GM23338 (cell line): Measurements from ENCODE around the gene ABCC9. TPM values are rescaled to one million over a fixed set of nuclear protein-coding genes. Genes with fewer than 3 reads are reported as not detected.

Source experiments
- ATAC-seq: fragments of 200-7000 bp; cut with Tn5 transposase; 3 replicates; pipeline ENCODE4 v1.9.1; 2020
- DNase-seq: peaks from one replicate; pipeline ENCODE4 v3.0.0-alpha.2; 2015; ENCODE audit warnings: low spot score
- H2AFZ ChIP-seq: fragments of 200-600 bp; sonication (generic); 2 replicates; pipeline ENCODE4 v1.8.0; 2016; ENCODE audit warnings: antibody characterized with exemption, mild to moderate bottlenecking, moderate library complexity
- H3F3A ChIP-seq: fragments of 200-600 bp; sonication (generic); replicated peaks from 2 replicates; pipeline ENCODE4 v1.8.0; 2017; ENCODE audit warnings: antibody characterized with exemption, mixed run types, low read depth
- H3K27ac ChIP-seq: fragments of 200-600 bp; sonication (generic); 2 replicates; pipeline ENCODE4 v1.6.1; 2016; ENCODE audit warnings: low read depth
- H3K27me3 ChIP-seq: fragments of 200-600 bp; sonication (generic); 2 replicates; pipeline ENCODE4 v1.8.0; 2016; ENCODE audit warnings: mild to moderate bottlenecking, mixed run types, moderate library complexity; ENCODE audit not compliant: insufficient read depth
- H3K36me3 ChIP-seq: fragments of 200-600 bp; sonication (generic); 2 replicates; pipeline ENCODE4 v1.8.0; 2016; ENCODE audit warnings: mild to moderate bottlenecking; ENCODE audit not compliant: insufficient read depth
- H3K4me1 ChIP-seq: fragments of 200-600 bp; sonication (generic); 2 replicates; pipeline ENCODE4 v1.8.0; 2016; ENCODE audit warnings: mild to moderate bottlenecking, moderate library complexity; ENCODE audit not compliant: insufficient read depth
- H3K4me2 ChIP-seq: fragments of 200-600 bp; sonication (generic); 2 replicates; pipeline ENCODE4 v1.7.1; 2017; ENCODE audit warnings: mixed run types
- H3K4me3 ChIP-seq: fragments of 200-600 bp; sonication (generic); 2 replicates; pipeline ENCODE4 v1.6.1; 2016; ENCODE audit warnings: mixed run types
- H3K79me2 ChIP-seq: fragments of 200-600 bp; sonication (generic); replicated peaks from 2 replicates; pipeline ENCODE4 v1.8.0; 2017; ENCODE audit warnings: mild to moderate bottlenecking; ENCODE audit not compliant: insufficient read depth
- H3K9me2 ChIP-seq: fragments of 200-600 bp; sonication (generic); 2 replicates; pipeline ENCODE4 v1.8.0; 2017; ENCODE audit not compliant: insufficient read depth
- H4K20me1 ChIP-seq: fragments of 200-600 bp; sonication (generic); replicated peaks from 2 replicates; pipeline ENCODE4 v1.8.0; 2017; ENCODE audit warnings: mild to moderate bottlenecking; ENCODE audit not compliant: insufficient read depth
- H3K27ac Mint-ChIP-seq: 2 replicates; pipeline ENCODE4 v1.8.0; 2020; ENCODE audit warnings: inconsistent platforms, mild to moderate bottlenecking, moderate library complexity, mixed read lengths
- H3K27me3 Mint-ChIP-seq: 3 replicates; pipeline ENCODE4 v1.8.0; 2022; ENCODE audit warnings: low read depth, mild to moderate bottlenecking, moderate library complexity, mixed read lengths, inconsistent platforms; ENCODE audit not compliant: insufficient read depth, poor library complexity
- H3K36me3 Mint-ChIP-seq: 3 replicates; pipeline ENCODE4 v1.8.0; 2021; ENCODE audit warnings: low read depth, mild to moderate bottlenecking, inconsistent platforms, moderate library complexity, mixed read lengths
- H3K4me1 Mint-ChIP-seq: 3 replicates; pipeline ENCODE4 v1.8.0; 2020; ENCODE audit warnings: mild to moderate bottlenecking, inconsistent platforms, mixed read lengths
- H3K4me3 Mint-ChIP-seq: 3 replicates; pipeline ENCODE4 v1.8.0; 2021; ENCODE audit warnings: moderate library complexity, mild to moderate bottlenecking, inconsistent platforms, mixed read lengths
- H3K9me3 Mint-ChIP-seq: 3 replicates; pipeline ENCODE4 v1.8.0; 2020; ENCODE audit warnings: moderate library complexity, mild to moderate bottlenecking, inconsistent platforms, mixed read lengths
- CREB1 ChIP-seq: fragments of 250-450 bp; sonication (Bioruptor Pico); IDR thresholded peaks from 2 replicates; pipeline ENCODE4 v1.5.0; 2020; ENCODE audit warnings: low read depth, mild to moderate bottlenecking, moderate library complexity
- JUNB ChIP-seq: IDR thresholded peaks from one replicate; pipeline ENCODE4 v1.6.1; 2016; ENCODE audit warnings: antibody characterized with exemption; ENCODE audit not compliant: unreplicated experiment
- ZNF114 ChIP-seq: fragments of 250-450 bp; sonication (Bioruptor Pico); IDR thresholded peaks from 2 replicates; pipeline ENCODE4 v1.5.0; 2020; ENCODE audit warnings: mild to moderate bottlenecking, moderate library complexity
- polyA plus RNA-seq: library from polyadenylated mRNA; unstranded; fragments of >200 nt; fragmentation: Nextera tagmentation; extraction: Ambion mirVana; gene quantifications from 2 replicates; pipeline ENCODE4 v1.2.1, GENCODE V29; 2016
- total RNA-seq: library from RNA; depleted of rRNA; stranded (reverse); fragments of >200 nt; shearing (Covaris generic); gene quantifications from 2 replicates; pipeline ENCODE4 v1.2.3, GENCODE V29; 2014
- TF ChIP-seq, protein P1 (sequence below): fragments of 250-450 bp; sonication (Bioruptor Pico); IDR thresholded peaks from 2 replicates; pipeline ENCODE4 v1.5.0; 2020; ENCODE audit warnings: mild to moderate bottlenecking, moderate library complexity
- TF ChIP-seq, protein P2 (sequence below): IDR thresholded peaks from one replicate; pipeline ENCODE4 v1.6.1; 2018; ENCODE audit warnings: antibody characterized with exemption; ENCODE audit not compliant: unreplicated experiment

Gene ABCC9
- total and polyA plus RNA-seq, 2 experiments from 2014 or later: not detected

DNA sequence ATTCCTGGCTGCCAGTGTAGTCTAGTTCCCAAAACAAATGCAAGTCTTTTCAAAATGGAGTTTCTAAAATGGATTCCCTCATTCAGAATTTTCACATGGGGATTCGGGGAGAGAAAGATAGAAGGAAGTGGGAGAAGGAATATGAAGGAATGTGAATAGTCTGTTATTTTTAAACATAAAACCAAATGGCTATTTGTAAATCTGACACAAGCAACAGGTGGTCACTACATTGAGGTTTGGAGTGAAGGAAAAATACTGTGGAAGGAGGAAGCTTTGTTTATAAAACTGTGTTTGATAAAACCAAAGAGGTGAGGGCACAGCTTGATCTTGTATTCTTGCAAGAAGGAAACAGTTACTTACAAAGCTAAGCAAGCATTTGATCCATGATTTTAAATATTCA is 101.5 kb downstream of the ABCC9 start (continued):
- TF ChIP-seq CREB1 (CRISPR knock-in tag): no peak
- TF ChIP-seq, protein P1, sequence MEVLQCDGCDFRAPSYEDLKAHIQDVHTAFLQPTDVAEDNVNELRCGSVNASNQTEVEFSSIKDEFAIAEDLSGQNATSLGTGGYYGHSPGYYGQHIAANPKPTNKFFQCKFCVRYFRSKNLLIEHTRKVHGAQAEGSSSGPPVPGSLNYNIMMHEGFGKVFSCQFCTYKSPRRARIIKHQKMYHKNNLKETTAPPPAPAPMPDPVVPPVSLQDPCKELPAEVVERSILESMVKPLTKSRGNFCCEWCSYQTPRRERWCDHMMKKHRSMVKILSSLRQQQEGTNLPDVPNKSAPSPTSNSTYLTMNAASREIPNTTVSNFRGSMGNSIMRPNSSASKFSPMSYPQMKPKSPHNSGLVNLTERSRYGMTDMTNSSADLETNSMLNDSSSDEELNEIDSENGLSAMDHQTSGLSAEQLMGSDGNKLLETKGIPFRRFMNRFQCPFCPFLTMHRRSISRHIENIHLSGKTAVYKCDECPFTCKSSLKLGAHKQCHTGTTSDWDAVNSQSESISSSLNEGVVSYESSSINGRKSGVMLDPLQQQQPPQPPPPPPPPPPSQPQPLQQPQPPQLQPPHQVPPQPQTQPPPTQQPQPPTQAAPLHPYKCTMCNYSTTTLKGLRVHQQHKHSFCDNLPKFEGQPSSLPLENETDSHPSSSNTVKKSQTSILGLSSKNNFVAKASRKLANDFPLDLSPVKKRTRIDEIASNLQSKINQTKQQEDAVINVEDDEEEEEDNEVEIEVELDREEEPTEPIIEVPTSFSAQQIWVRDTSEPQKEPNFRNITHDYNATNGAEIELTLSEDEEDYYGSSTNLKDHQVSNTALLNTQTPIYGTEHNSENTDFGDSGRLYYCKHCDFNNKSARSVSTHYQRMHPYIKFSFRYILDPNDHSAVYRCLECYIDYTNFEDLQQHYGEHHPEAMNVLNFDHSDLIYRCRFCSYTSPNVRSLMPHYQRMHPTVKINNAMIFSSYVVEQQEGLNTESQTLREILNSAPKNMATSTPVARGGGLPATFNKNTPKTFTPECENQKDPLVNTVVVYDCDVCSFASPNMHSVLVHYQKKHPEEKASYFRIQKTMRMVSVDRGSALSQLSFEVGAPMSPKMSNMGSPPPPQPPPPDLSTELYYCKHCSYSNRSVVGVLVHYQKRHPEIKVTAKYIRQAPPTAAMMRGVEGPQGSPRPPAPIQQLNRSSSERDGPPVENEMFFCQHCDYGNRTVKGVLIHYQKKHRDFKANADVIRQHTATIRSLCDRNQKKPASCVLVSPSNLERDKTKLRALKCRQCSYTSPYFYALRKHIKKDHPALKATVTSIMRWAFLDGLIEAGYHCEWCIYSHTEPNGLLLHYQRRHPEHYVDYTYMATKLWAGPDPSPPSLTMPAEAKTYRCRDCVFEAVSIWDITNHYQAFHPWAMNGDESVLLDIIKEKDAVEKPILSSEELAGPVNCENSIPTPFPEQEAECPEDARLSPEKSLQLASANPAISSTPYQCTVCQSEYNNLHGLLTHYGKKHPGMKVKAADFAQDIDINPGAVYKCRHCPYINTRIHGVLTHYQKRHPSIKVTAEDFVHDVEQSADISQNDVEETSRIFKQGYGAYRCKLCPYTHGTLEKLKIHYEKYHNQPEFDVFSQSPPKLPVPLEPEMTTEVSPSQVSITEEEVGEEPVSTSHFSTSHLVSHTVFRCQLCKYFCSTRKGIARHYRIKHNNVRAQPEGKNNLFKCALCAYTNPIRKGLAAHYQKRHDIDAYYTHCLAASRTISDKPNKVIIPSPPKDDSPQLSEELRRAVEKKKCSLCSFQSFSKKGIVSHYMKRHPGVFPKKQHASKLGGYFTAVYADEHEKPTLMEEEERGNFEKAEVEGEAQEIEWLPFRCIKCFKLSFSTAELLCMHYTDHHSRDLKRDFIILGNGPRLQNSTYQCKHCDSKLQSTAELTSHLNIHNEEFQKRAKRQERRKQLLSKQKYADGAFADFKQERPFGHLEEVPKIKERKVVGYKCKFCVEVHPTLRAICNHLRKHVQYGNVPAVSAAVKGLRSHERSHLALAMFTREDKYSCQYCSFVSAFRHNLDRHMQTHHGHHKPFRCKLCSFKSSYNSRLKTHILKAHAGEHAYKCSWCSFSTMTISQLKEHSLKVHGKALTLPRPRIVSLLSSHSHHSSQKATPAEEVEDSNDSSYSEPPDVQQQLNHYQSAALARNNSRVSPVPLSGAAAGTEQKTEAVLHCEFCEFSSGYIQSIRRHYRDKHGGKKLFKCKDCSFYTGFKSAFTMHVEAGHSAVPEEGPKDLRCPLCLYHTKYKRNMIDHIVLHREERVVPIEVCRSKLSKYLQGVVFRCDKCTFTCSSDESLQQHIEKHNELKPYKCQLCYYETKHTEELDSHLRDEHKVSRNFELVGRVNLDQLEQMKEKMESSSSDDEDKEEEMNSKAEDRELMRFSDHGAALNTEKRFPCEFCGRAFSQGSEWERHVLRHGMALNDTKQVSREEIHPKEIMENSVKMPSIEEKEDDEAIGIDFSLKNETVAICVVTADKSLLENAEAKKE: no peak

DNA sequence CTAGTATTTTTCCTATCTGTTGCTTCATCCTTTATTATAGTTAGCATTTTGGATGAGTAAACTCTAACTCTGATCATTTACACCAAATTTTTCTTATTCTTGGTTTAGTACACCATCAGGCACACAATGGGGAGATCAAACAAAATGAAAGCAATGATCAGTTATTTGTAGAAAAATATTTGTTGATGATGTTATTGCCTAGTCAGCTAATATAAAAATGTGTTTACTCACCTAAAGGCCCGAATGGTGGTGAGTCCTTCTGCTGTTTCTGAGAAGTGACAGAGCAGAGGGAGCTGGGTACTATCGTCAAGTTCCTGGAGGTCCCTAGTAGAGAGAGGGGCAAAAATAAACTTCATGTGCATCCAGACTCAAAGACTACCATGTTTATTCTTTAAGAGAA is 103.4 kb downstream of the ABCC9 start:
- Mint-ChIP-seq H3K27me3 (no peaks in the 10 kb centered on the region), H3K4me3 (no peak overlapping the region), H3K27ac (no peak overlapping the region), H3K36me3 (no peaks in the 10 kb centered on the region), H3K9me3 (no peaks in the 10 kb centered on the region), H3K4me1 (no peaks in the 10 kb centered on the region)
- H3K36me3 ChIP-seq: no peaks in the 10 kb centered on the region
- H4K20me1 ChIP-seq: no peaks in the 10 kb centered on the region
- no peak overlapping the region for H3K4me3 ChIP-seq
- H3K4me1 ChIP-seq: no peaks in the 10 kb centered on the region
- H3K79me2 ChIP-seq: no peaks in the 10 kb centered on the region
- DNase-seq (no peak), ATAC-seq (no peak)
- no peaks in the 10 kb centered on the region for H3F3A ChIP-seq
- no peak overlapping the region for H2AFZ ChIP-seq
- H3K27me3 ChIP-seq: no peaks in the 10 kb centered on the region
- H3K4me2 ChIP-seq: no peak overlapping the region
- H3K9me2 ChIP-seq: peaks cover 3% of the 10 kb centered on the region
- H3K27ac ChIP-seq: no peak overlapping the region
- TF ChIP-seq JUNB: no peak
- TF ChIP-seq, protein P2, sequence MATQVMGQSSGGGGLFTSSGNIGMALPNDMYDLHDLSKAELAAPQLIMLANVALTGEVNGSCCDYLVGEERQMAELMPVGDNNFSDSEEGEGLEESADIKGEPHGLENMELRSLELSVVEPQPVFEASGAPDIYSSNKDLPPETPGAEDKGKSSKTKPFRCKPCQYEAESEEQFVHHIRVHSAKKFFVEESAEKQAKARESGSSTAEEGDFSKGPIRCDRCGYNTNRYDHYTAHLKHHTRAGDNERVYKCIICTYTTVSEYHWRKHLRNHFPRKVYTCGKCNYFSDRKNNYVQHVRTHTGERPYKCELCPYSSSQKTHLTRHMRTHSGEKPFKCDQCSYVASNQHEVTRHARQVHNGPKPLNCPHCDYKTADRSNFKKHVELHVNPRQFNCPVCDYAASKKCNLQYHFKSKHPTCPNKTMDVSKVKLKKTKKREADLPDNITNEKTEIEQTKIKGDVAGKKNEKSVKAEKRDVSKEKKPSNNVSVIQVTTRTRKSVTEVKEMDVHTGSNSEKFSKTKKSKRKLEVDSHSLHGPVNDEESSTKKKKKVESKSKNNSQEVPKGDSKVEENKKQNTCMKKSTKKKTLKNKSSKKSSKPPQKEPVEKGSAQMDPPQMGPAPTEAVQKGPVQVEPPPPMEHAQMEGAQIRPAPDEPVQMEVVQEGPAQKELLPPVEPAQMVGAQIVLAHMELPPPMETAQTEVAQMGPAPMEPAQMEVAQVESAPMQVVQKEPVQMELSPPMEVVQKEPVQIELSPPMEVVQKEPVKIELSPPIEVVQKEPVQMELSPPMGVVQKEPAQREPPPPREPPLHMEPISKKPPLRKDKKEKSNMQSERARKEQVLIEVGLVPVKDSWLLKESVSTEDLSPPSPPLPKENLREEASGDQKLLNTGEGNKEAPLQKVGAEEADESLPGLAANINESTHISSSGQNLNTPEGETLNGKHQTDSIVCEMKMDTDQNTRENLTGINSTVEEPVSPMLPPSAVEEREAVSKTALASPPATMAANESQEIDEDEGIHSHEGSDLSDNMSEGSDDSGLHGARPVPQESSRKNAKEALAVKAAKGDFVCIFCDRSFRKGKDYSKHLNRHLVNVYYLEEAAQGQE: no peak
- no peak for TF ChIP-seq CREB1 (CRISPR knock-in tag)
- TF ChIP-seq, protein P1: no peak
- no peak for TF ChIP-seq ZNF114 (CRISPR knock-in tag)
